A549 (cell line): ENCODE results near the gene ALDH1L1. TPM values are rescaled to one million over a fixed set of nuclear protein-coding genes. Genes with fewer than 3 reads are reported as not detected.

ENCODE experiments used
- ATAC-seq, 2 experiments: fragments of 200-7000 bp in 1 of 2; fragments of >200 bp in 1 of 2; cut with Nextera tagmentation in 1 of 2; cut with Tn5 transposase in 1 of 2; 3 replicates each; pipeline versions ENCODE4 v1.8.0 to v1.9.1; 2018 to 2020; ENCODE audit warnings: mild to moderate bottlenecking in 1 of 2, moderate library complexity in 1 of 2
- CTCF ChIA-PET: fragments of 300-600 bp; sonication (Branson Sonifier 250); formaldehyde crosslinking; extraction: SDS; loops from one replicate; lab custom pipeline; 2021; ENCODE audit warnings: antibody characterized with exemption, inconsistent platforms; lab: Yijun Ruan, JAX
- POLR2A ChIA-PET: fragments of 350-600 bp; formaldehyde crosslinking; extraction: SDS; loops from one replicate; lab custom pipeline; 2021; ENCODE audit warnings: antibody characterized with exemption, inconsistent platforms; lab: Yijun Ruan, JAX
- DNase-seq, 2 experiments: peaks; one replicate each; pipeline versions ENCODE4 v3.0.0 to v3.0.0-alpha.2; 2011 to 2016; ENCODE audit warnings: low read depth in 1 of 2, low spot score in 1 of 2
- FAIRE-seq: peaks from 2 replicates; lab custom pipeline; 2011; peaks lifted over from hg19 to GRCh38; lab: Jason Lieb, UNC
- H3K27ac ChIP-seq, 2 experiments: fragments of >200 bp; sonication (Bioruptor Twin); formaldehyde crosslinking; 3 replicates each; pipeline ENCODE4 v1.5.1; 2016 to 2017
- H3K4me1 ChIP-seq: fragments of >200 bp; sonication (Bioruptor Twin); formaldehyde crosslinking; 3 replicates; pipeline ENCODE4 v1.6.1; 2016
- H3K4me2 ChIP-seq: fragments of >200 bp; sonication (Bioruptor Twin); formaldehyde crosslinking; 3 replicates; pipeline ENCODE4 v1.6.1; 2016
- H3K4me3 ChIP-seq: fragments of >200 bp; sonication (Bioruptor Twin); formaldehyde crosslinking; 3 replicates; pipeline ENCODE4 v1.5.1; 2016
- H3K9me3 ChIP-seq: fragments of >200 bp; sonication (Bioruptor Twin); formaldehyde crosslinking; 3 replicates; pipeline ENCODE4 v1.6.1; 2016
- CBX8 ChIP-seq: fragments of 200-600 bp; sonication (generic); IDR thresholded peaks from 2 replicates; pipeline ENCODE4 v1.6.1; 2016
- CHD4 ChIP-seq: fragments of 200-600 bp; sonication (generic); IDR thresholded peaks from 2 replicates; pipeline ENCODE4 v1.6.1; 2016; ENCODE audit warnings: antibody characterized with exemption, mild to moderate bottlenecking, borderline replicate concordance
- ESRRA ChIP-seq: fragments of 150-350 bp; IDR thresholded peaks from 2 replicates; pipeline ENCODE4 v1.6.1; 2014; ENCODE audit warnings: mild to moderate bottlenecking, low read length, borderline replicate concordance
- FOXS1 ChIP-seq: fragments of 250-450 bp; sonication (Bioruptor Pico); IDR thresholded peaks from 2 replicates; pipeline ENCODE4 v1.5.0; 2020; ENCODE audit warnings: mild to moderate bottlenecking, moderate library complexity
- GATA3 ChIP-seq: IDR thresholded peaks from 2 replicates; pipeline ENCODE4 v1.6.1; 2012; ENCODE audit warnings: borderline replicate concordance
- HDAC2 ChIP-seq: fragments of 200-600 bp; sonication (generic); IDR thresholded peaks from 2 replicates; pipeline ENCODE4 v1.6.1; 2016
- HEYL ChIP-seq: fragments of 250-450 bp; sonication (Bioruptor Pico); IDR thresholded peaks from 2 replicates; pipeline ENCODE4 v1.8.0; 2021; ENCODE audit warnings: mild to moderate bottlenecking, moderate library complexity
- HOXB5 ChIP-seq: fragments of 250-450 bp; sonication (Bioruptor Pico); IDR thresholded peaks from 2 replicates; pipeline ENCODE4 v1.5.0; 2020; ENCODE audit warnings: mild to moderate bottlenecking, moderate library complexity
- JUN ChIP-seq, 2 experiments: fragments of >200 bp; sonication (Bioruptor Twin); formaldehyde crosslinking; IDR thresholded peaks; 2 replicates in 1 of 2; 3 replicates in 1 of 2; pipeline ENCODE4 v1.6.1; 2016 to 2017
- KDM1A ChIP-seq: fragments of 200-600 bp; sonication (generic); IDR thresholded peaks from 2 replicates; pipeline ENCODE4 v1.6.1; 2016; ENCODE audit warnings: low read depth, mild to moderate bottlenecking
- KDM5A ChIP-seq: fragments of 200-600 bp; sonication (generic); IDR thresholded peaks from 2 replicates; pipeline ENCODE4 v1.6.1; 2016; ENCODE audit warnings: antibody characterized with exemption, mild to moderate bottlenecking
- MAZ ChIP-seq: fragments of 150-350 bp; IDR thresholded peaks from 2 replicates; pipeline ENCODE4 v1.6.1; 2014; ENCODE audit warnings: antibody characterized with exemption, low read depth, low read length, borderline replicate concordance
- MYC ChIP-seq: IDR thresholded peaks from 2 replicates; pipeline ENCODE4 v1.6.1; 2012; ENCODE audit warnings: mild to moderate bottlenecking, inconsistent platforms, low read length, improper control_type of control experiment, borderline replicate concordance
- RFX5 ChIP-seq: fragments of 450-650 bp; IDR thresholded peaks from 2 replicates; pipeline ENCODE4 v1.7.1; 2014; ENCODE audit warnings: antibody characterized with exemption, mild to moderate bottlenecking, moderate library complexity
- TFCP2L1 ChIP-seq: fragments of 250-450 bp; sonication (Bioruptor Pico); IDR thresholded peaks from 2 replicates; pipeline ENCODE4 v1.5.0; 2021; ENCODE audit warnings: mild to moderate bottlenecking
- ZC3H11A ChIP-seq: fragments of 450-650 bp; IDR thresholded peaks from 2 replicates; pipeline ENCODE4 v1.6.1; 2014; ENCODE audit warnings: antibody characterized with exemption, mild to moderate bottlenecking
- WGBS: methylation state at CpG from one replicate; pipeline ENCODE4 v1.1.6; 2017; ENCODE audit errors: missing lambda C conversion rate; 5-methylcytosine and 5-hydroxymethylcytosine counted together
- polyA plus RNA-seq, 4 experiments: library from polyadenylated mRNA; depleted of rRNA in 3 of 4; stranded (reverse); fragments of >200 nt; fragmentation: RNase III in 1 of 4; extraction: RNeasy Plus Mini Kit Qiagen cat#74134 plus additional on column Dnase treatment in 1 of 4; gene quantifications; 2 replicates in 3 of 4; 3 replicates in 1 of 4; pipeline ENCODE4 v1.2.3, GENCODE V29; 2011 to 2017
- TF ChIP-seq, protein P1 (sequence below): fragments of >200 bp; sonication (Bioruptor Twin); formaldehyde crosslinking; IDR thresholded peaks from 2 replicates; pipeline ENCODE4 v1.6.1; 2016
- TF ChIP-seq, protein P2 (sequence below): fragments of 450-650 bp; IDR thresholded peaks from 2 replicates; pipeline ENCODE4 v1.6.1; 2014; ENCODE audit warnings: antibody characterized with exemption
- TF ChIP-seq, protein P3 (sequence below): fragments of 200-600 bp; sonication (generic); IDR thresholded peaks from 2 replicates; pipeline ENCODE4 v1.6.1; 2016; ENCODE audit warnings: antibody characterized with exemption, mild to moderate bottlenecking, moderate library complexity
- TF ChIP-seq, protein P4 (sequence below): IDR thresholded peaks from 2 replicates; pipeline ENCODE4 v1.6.1; 2012

ALDH1L1 gene
- polyA plus RNA-seq, 2 of the 4 experiments (the other 2 are of a cell fraction), result 0.14 to 0.18 TPM

DNA sequence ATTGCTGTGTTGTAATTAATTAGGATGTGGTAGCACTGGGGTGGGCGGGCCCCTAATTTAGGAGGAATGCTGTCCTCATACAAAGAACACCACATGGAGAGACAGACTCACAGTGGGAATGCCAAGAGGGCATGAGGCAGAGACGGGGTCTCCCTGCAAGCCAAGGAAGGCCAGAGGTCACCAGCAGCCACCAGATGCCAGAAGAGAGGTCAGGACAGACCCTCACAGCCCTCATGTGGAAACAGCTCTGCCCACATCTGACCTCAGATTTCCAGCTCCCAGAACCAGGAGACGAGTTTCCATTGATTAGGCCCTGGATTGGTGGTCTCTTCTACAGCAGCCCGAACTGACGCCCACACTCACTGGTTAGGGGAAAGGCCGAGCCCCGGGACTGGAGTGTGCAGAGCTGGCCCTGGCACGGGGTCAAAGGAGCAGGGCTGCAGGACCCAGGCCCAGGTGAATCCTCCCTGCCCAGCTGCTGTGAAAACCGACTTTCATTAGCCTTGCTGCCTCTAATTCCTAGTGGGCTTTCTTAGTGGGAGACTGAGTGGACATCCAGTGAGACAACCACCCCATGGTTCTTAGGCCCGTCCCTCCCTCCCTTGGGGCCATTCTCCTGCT lies 53.5 kb downstream of the ALDH1L1 start:
- no peak overlapping the region for H3K4me3 ChIP-seq
- no peak overlapping the region for H3K4me2 ChIP-seq
- H3K4me1 ChIP-seq, result no peaks in the 10 kb centered on the region
- no peak overlapping the region for H3K27ac ChIP-seq
- ATAC-seq (no peak), DNase-seq (no peak), FAIRE-seq (no peak)
- POLR2A ChIA-PET, result no interaction called here
- no peak for TF ChIP-seq HEYL (CRISPR knock-in tag)
- TF ChIP-seq KDM1A, result no peak
- no peak for TF ChIP-seq HOXB5 (CRISPR knock-in tag)
- TF ChIP-seq, protein P1, sequence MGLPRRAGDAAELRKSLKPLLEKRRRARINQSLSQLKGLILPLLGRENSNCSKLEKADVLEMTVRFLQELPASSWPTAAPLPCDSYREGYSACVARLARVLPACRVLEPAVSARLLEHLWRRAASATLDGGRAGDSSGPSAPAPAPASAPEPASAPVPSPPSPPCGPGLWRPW, result no peak
- no peak for TF ChIP-seq FOXS1 (CRISPR knock-in tag)
- TF ChIP-seq MYC, result no peak
- TF ChIP-seq RFX5, result no peak
- no peak for TF ChIP-seq JUN (IDR thresholded peaks at IDR 0.05)
- no peak for TF ChIP-seq KDM5A
- no peak for TF ChIP-seq CHD4
- TF ChIP-seq TFCP2L1, result no peak
- TF ChIP-seq, protein P2, sequence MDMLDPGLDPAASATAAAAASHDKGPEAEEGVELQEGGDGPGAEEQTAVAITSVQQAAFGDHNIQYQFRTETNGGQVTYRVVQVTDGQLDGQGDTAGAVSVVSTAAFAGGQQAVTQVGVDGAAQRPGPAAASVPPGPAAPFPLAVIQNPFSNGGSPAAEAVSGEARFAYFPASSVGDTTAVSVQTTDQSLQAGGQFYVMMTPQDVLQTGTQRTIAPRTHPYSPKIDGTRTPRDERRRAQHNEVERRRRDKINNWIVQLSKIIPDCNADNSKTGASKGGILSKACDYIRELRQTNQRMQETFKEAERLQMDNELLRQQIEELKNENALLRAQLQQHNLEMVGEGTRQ, result no peak
- no peak for TF ChIP-seq HDAC2
- TF ChIP-seq, protein P3, sequence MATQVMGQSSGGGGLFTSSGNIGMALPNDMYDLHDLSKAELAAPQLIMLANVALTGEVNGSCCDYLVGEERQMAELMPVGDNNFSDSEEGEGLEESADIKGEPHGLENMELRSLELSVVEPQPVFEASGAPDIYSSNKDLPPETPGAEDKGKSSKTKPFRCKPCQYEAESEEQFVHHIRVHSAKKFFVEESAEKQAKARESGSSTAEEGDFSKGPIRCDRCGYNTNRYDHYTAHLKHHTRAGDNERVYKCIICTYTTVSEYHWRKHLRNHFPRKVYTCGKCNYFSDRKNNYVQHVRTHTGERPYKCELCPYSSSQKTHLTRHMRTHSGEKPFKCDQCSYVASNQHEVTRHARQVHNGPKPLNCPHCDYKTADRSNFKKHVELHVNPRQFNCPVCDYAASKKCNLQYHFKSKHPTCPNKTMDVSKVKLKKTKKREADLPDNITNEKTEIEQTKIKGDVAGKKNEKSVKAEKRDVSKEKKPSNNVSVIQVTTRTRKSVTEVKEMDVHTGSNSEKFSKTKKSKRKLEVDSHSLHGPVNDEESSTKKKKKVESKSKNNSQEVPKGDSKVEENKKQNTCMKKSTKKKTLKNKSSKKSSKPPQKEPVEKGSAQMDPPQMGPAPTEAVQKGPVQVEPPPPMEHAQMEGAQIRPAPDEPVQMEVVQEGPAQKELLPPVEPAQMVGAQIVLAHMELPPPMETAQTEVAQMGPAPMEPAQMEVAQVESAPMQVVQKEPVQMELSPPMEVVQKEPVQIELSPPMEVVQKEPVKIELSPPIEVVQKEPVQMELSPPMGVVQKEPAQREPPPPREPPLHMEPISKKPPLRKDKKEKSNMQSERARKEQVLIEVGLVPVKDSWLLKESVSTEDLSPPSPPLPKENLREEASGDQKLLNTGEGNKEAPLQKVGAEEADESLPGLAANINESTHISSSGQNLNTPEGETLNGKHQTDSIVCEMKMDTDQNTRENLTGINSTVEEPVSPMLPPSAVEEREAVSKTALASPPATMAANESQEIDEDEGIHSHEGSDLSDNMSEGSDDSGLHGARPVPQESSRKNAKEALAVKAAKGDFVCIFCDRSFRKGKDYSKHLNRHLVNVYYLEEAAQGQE, result no peak
- no peak for TF ChIP-seq GATA3
- TF ChIP-seq ZC3H11A, result no peak
- no peak for TF ChIP-seq MAZ
- TF ChIP-seq CBX8, result no peak
- no peak for TF ChIP-seq ESRRA
- H3K9me3 ChIP-seq, result no peaks in the 10 kb centered on the region
- WGBS, result 50% methylated on average over 5 of the region's 10 CpGs
- CTCF ChIA-PET, result no interaction called here

DNA sequence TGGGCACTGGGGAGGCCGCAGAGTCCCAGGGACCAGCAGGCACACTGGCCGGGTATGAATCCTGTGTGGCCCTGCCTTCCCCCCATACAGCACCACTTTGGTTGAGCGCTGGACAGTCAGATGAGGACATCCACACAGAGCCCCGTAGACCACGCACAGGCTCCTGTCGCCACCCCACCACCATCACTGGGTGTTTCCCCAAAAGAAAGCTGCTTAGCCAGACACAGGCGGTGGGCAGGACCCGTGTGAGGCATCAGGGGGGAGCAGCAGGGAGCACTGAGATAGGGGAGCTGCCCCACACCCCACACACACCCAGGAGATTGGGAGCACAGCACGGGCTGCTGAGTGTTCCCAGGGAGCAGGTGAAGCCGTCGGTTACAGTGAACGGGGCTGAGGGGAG lies 54.1 kb downstream of the ALDH1L1 start:
- 65% methylated on average over 9 of the region's 12 CpGs for WGBS
- Histone ChIP-seq H3K4me3 (no peak overlapping the region), H3K4me2 (no peak overlapping the region), H3K27ac (no peak overlapping the region)
- TF ChIP-seq, protein P4, sequence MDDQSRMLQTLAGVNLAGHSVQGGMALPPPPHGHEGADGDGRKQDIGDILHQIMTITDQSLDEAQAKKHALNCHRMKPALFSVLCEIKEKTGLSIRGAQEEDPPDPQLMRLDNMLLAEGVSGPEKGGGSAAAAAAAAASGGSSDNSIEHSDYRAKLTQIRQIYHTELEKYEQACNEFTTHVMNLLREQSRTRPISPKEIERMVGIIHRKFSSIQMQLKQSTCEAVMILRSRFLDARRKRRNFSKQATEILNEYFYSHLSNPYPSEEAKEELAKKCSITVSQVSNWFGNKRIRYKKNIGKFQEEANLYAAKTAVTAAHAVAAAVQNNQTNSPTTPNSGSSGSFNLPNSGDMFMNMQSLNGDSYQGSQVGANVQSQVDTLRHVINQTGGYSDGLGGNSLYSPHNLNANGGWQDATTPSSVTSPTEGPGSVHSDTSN, result no peak
- TF ChIP-seq, all 56 proteins: peak for 0
- POLR2A ChIA-PET, result no interaction called here
- no peak for DNase-seq
- CTCF ChIA-PET, result interaction anchor here (7.9 kb wide), 1 partner anchor 7 kb away, joined by 60 read pairs; no protein-coding TSS in a partner anchor
- FAIRE-seq, result no peak
- Histone ChIP-seq H3K9me3 (no peaks in the 10 kb centered on the region), H3K4me1 (no peaks in the 10 kb centered on the region)
- ATAC-seq, result no peak
